Caco-2 (cell line): Measurements from ENCODE around the gene ARMC2. TPM values are rescaled to one million over a fixed set of nuclear protein-coding genes. Genes with fewer than 3 reads are reported as not detected.

Experiments
- BruUV-seq: library from RNA; stranded (reverse); fragments of 400-500 nt; replicated peaks from 2 replicates; lab custom pipeline; 2021; lab: Mats Ljungman, UMichigan
- CTCF ChIA-PET: fragments of 300-600 bp; sonication (Branson Sonifier 250); formaldehyde crosslinking; loops from one replicate; lab custom pipeline; 2022; ENCODE audit warnings: antibody characterized with exemption; lab: Charles Lee
- POLR2A ChIA-PET: fragments of 300-600 bp; sonication (Branson Sonifier 250); formaldehyde crosslinking; loops from one replicate; lab custom pipeline; 2022; ENCODE audit warnings: antibody characterized with exemption; lab: Charles Lee
- DNase-seq, 2 experiments: peaks; one replicate each; pipeline versions ENCODE4 v3.0.0 to v3.0.0-alpha.2; 2020 to 2022
- H3K27me3 ChIP-seq: replicated peaks from 2 replicates; pipeline ENCODE4 v1.6.0; 2011; ENCODE audit warnings: low read length; ENCODE audit not compliant: control insufficient read depth, insufficient read depth
- H3K36me3 ChIP-seq: 2 replicates; pipeline ENCODE4 v1.5.1; 2011; ENCODE audit warnings: low read length; ENCODE audit not compliant: control insufficient read depth, insufficient read depth
- H3K4me1 ChIP-seq: fragments of 250-450 bp; sonication (Bioruptor Pico); 2 replicates; pipeline ENCODE4 v1.5.1; 2020; ENCODE audit warnings: mild to moderate bottlenecking
- H3K4me3 ChIP-seq: 2 replicates; pipeline ENCODE4 v1.5.1; 2011; ENCODE audit warnings: low read depth, mild to moderate bottlenecking, control low read depth, low read length
- H3K9me3 ChIP-seq: fragments of 250-450 bp; sonication (Bioruptor Pico); 2 replicates; pipeline ENCODE4 v1.5.1; 2020; ENCODE audit warnings: mild to moderate bottlenecking, moderate library complexity
- H3K27ac Mint-ChIP-seq: one replicate; pipeline ENCODE4 v1.8.0; 2022; ENCODE audit warnings: mixed read lengths; ENCODE audit not compliant: unreplicated experiment
- H3K27me3 Mint-ChIP-seq: one replicate; pipeline ENCODE4 v1.8.0; 2022; ENCODE audit warnings: mixed read lengths; ENCODE audit not compliant: insufficient read depth, unreplicated experiment
- H3K36me3 Mint-ChIP-seq: one replicate; pipeline ENCODE4 v1.8.0; 2022; ENCODE audit warnings: mild to moderate bottlenecking, mixed read lengths; ENCODE audit not compliant: insufficient read depth, unreplicated experiment
- H3K4me1 Mint-ChIP-seq: one replicate; pipeline ENCODE4 v1.8.0; 2022; ENCODE audit warnings: low read depth, mixed read lengths; ENCODE audit not compliant: unreplicated experiment
- H3K4me3 Mint-ChIP-seq: one replicate; pipeline ENCODE4 v1.8.0; 2022; ENCODE audit warnings: mild to moderate bottlenecking, moderate library complexity, mixed read lengths; ENCODE audit not compliant: unreplicated experiment
- H3K9me3 Mint-ChIP-seq: one replicate; pipeline ENCODE4 v1.8.0; 2022; ENCODE audit warnings: mixed read lengths; ENCODE audit not compliant: unreplicated experiment
- intact Hi-C: fragments of 100-400 bp; cut with micrococcal nuclease; formaldehyde crosslinking; loops from one replicate; pipeline ENCODE4 v1.10.0; 2022; ENCODE audit not compliant: unreplicated experiment
- total RNA-seq: library from RNA; stranded (reverse); gene quantifications from 2 replicates; pipeline ENCODE4 v1.2.3, GENCODE V29; 2022
- TF ChIP-seq, protein P1 (sequence below), 2 experiments: fragments of 200-600 bp in 1 of 2; IDR thresholded peaks; 1 replicate in 1 of 2; 2 replicates in 1 of 2; pipeline versions ENCODE4 v1.5.1 to v1.8.0; 2011 to 2022; ENCODE audit warnings: antibody characterized with exemption in 1 of 2, control low read depth in 1 of 2, inconsistent platforms in 1 of 2, low read depth in 1 of 2, low read length in 1 of 2, mild to moderate bottlenecking in 1 of 2, moderate library complexity in 1 of 2; ENCODE audit not compliant: insufficient read depth in 1 of 2, severe bottlenecking in 1 of 2, unreplicated experiment in 1 of 2

Gene ARMC2
- total RNA-seq, 1 experiment from 2014 or later, result 7.8 TPM

DNA sequence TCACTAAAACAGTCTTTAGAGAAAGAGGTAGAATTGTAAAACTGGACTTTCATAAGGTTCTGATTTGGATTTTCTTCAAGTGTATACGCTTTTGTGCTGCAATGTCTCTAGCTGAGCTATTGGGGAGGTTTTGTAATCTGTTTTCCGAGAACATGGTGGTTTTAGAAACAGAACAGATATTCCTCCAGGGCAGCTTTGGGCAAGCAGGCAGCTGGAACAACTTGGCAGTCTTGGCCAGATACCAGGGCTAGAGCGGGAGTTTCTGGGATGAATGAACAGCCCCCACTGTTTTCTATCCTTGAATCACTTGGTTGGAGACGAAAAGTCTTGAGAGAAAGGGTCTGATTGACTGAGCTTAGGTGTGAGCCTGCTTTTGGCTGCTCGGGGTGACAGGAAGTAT is 17.1 kb upstream of the ARMC2 start:
- no peaks in the 10 kb centered on the region for H3K36me3 ChIP-seq
- H3K27me3 ChIP-seq, result no peaks in the 10 kb centered on the region
- Mint-ChIP-seq H3K4me3 (no peak overlapping the region), H3K4me1 (no peaks in the 10 kb centered on the region), H3K27ac (no peak overlapping the region), H3K36me3 (no peaks in the 10 kb centered on the region), H3K9me3 (peaks cover 9% of the 10 kb centered on the region), H3K27me3 (no peaks in the 10 kb centered on the region)
- intact Hi-C loops, result no loop called here
- H3K4me3 ChIP-seq, result no peak overlapping the region
- peaks cover 3% of the 10 kb centered on the region; the same call in 1 of the 2 replicates for H3K9me3 ChIP-seq
- ChIA-PET POLR2A (no interaction called here), CTCF (no interaction called here)
- no peaks in the 10 kb centered on the region for H3K4me1 ChIP-seq
- TF ChIP-seq, protein P1, sequence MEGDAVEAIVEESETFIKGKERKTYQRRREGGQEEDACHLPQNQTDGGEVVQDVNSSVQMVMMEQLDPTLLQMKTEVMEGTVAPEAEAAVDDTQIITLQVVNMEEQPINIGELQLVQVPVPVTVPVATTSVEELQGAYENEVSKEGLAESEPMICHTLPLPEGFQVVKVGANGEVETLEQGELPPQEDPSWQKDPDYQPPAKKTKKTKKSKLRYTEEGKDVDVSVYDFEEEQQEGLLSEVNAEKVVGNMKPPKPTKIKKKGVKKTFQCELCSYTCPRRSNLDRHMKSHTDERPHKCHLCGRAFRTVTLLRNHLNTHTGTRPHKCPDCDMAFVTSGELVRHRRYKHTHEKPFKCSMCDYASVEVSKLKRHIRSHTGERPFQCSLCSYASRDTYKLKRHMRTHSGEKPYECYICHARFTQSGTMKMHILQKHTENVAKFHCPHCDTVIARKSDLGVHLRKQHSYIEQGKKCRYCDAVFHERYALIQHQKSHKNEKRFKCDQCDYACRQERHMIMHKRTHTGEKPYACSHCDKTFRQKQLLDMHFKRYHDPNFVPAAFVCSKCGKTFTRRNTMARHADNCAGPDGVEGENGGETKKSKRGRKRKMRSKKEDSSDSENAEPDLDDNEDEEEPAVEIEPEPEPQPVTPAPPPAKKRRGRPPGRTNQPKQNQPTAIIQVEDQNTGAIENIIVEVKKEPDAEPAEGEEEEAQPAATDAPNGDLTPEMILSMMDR (IDR thresholded peaks at IDR 0.05; ENCODE audit: insufficient read depth in 1 of 2, low read depth in 1 of 2, low read length in 1 of 2, severe bottlenecking in 1 of 2, unreplicated experiment in 1 of 2), result no peak
- BruUV-seq, result no TSS peak
- no peak for DNase-seq

DNA sequence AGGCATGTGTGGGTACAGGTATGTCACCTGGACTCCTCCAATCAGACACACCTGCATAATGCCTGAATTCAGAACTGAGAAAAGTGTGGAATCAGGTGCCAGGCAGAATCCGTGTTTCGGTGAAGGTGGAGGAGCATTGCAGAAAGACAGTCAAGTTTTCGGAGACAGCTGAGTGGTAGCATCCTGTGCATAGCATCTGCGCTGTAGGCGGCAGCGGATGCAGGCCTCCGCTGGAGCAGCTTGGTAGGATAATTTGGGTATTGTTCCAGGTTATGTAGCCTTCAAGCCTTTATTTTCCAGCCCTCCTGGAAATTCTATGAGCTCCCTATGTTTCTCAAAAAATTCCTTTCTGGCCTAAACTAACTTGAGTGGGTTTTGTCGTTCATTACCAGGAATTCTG is 15.5 kb upstream of the ARMC2 start:
- BruUV-seq, result no TSS peak
- Mint-ChIP-seq H3K9me3 (no peaks in the 10 kb centered on the region), H3K27me3 (no peaks in the 10 kb centered on the region), H3K4me1 (no peaks in the 10 kb centered on the region), H3K27ac (no peak overlapping the region), H3K4me3 (no peak overlapping the region), H3K36me3 (no peaks in the 10 kb centered on the region)
- DNase-seq, result no peak
- peaks cover 2% of the 10 kb centered on the region; the same call in 1 of the 2 replicates for H3K9me3 ChIP-seq
- no peak overlapping the region for H3K4me3 ChIP-seq
- no peaks in the 10 kb centered on the region for H3K36me3 ChIP-seq
- intact Hi-C loops, result no loop called here
- CTCF ChIA-PET, result no interaction called here
- POLR2A ChIA-PET, result no interaction called here
- no peaks in the 10 kb centered on the region for H3K4me1 ChIP-seq
- H3K27me3 ChIP-seq, result no peaks in the 10 kb centered on the region
- TF ChIP-seq, protein P1 (IDR thresholded peaks at IDR 0.05; ENCODE audit: insufficient read depth in 1 of 2, low read depth in 1 of 2, low read length in 1 of 2, severe bottlenecking in 1 of 2, unreplicated experiment in 1 of 2), result no peak

DNA sequence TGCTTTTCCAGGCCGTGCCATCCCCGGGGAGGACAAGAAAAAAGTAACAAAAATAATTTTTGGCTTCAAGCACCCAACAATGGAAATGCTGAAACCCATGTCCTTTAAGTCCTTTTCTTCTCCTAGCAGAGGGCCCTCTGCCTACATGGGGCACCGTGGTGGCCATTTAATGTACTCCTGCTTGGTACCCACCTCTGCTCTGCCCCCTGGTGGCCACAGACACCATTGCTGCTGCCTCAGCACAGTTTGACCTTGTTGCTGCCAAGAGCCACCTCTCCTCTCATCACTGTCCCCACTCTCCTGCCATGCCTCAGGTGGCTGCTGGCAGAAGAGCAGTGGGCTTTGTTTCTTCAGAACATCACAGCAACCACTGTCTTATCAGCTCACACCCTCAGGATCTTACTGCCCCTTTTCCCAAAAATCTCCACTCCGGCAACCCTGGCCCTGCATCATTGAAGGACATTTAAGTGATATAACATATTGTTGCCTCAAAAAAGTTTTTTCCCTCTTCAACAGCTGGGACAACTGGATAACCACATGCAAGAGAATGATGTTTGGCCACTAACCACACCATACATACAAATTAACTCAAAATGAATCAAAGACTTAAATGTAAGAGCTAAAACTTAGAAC is 12.9 kb upstream of the ARMC2 start:
- H3K4me3 Mint-ChIP-seq, result no peak overlapping the region
- H3K36me3 Mint-ChIP-seq, result no peaks in the 10 kb centered on the region
- H3K4me3 ChIP-seq, result no peak overlapping the region
- peak; percentile 79 to 85 for DNase-seq
- H3K27me3 Mint-ChIP-seq, result no peaks in the 10 kb centered on the region
- no peaks in the 10 kb centered on the region for H3K9me3 Mint-ChIP-seq
- CTCF ChIA-PET, result interaction anchor here (0.6 to 1.4 kb wide), 2 partner anchors 58 to 294 kb away, joined by 3 to 7 read pairs; no protein-coding TSS in a partner anchor
- TF ChIP-seq, protein P1 (IDR thresholded peaks at IDR 0.05; ENCODE audit: insufficient read depth in 1 of 2, low read depth in 1 of 2, low read length in 1 of 2, severe bottlenecking in 1 of 2, unreplicated experiment in 1 of 2), result peak; percentile 87 to 89
- intact Hi-C loops, result loop anchor here (1.0 to 5.0 kb wide), 5 partner anchors 38 to 293 kb away; no protein-coding TSS in a partner anchor
- H3K27me3 ChIP-seq, result no peaks in the 10 kb centered on the region
- no peaks in the 10 kb centered on the region for H3K4me1 ChIP-seq
- H3K27ac Mint-ChIP-seq, result no peak overlapping the region
- POLR2A ChIA-PET, result interaction anchor here (0.5 kb wide), 1 partner anchor 275 kb away, joined by 3 read pairs; no protein-coding TSS in a partner anchor
- no peaks in the 10 kb centered on the region for H3K36me3 ChIP-seq
- no peaks in the 10 kb centered on the region for H3K4me1 Mint-ChIP-seq
- no TSS peak for BruUV-seq
- no peaks in the 10 kb centered on the region for H3K9me3 ChIP-seq
